ENCODE results near the gene TRMT5. TPM values are rescaled to one million over a fixed set of nuclear protein-coding genes. Genes with fewer than 3 reads are reported as not detected.

Gene TRMT5
- total and polyA plus RNA-seq, 2 of the 8 experiments (the other 6 are each of a cell fraction or from before 2014, with no cell fraction given) = 4.3 to 24.2 TPM

- POLR2A ChIA-PET (ENCODE audit: partially characterized antibody) = interaction anchor here (0.7 to 1.4 kb wide), 2 partner anchors 29 to 261 kb away, joined by 3 to 6 read pairs; partner anchors contain the start of genes SLC38A6 and TRMT5
- TF ChIP-seq KDM1A (IDR thresholded peaks at IDR 0.05; ENCODE audit: borderline replicate concordance, low read length) = no peak
- no peak for TF ChIP-seq PHF8 (conservative IDR thresholded peaks at IDR 0.05; ENCODE audit: low read depth, low read length)
Observed at GRCh38 chr14:60951776-60952435, 29.0 kb downstream of the TRMT5 start.

More at GRCh38 chr14:60951776-60952435, 29.0 kb downstream of the TRMT5 start:
- H3K56ac ChIP-seq (replicated peaks; ENCODE audit: insufficient read length, low read depth, low read length) = no peak overlapping the region
- H2BK20ac ChIP-seq (ENCODE audit: low read length) = no peak overlapping the region
- no peak for FAIRE-seq
- no peak overlapping the region for H2AFZ ChIP-seq (ENCODE audit: low read length)
- no peak overlapping the region for H2BK15ac ChIP-seq (ENCODE audit: low read length)
- no peak overlapping the region for H3K9ac ChIP-seq (replicated peaks in 1 of 4; ENCODE audit: extremely low read depth in 1 of 4, low read depth in 3 of 4, low read length in 3 of 4)
- H3K14ac ChIP-seq (ENCODE audit: insufficient read length) = no peak overlapping the region
- no peak overlapping the region for H3K4me3 ChIP-seq (ENCODE audit: extremely low read depth in 1 of 4, insufficient read depth in 2 of 4, low read depth in 3 of 4, low read length in 4 of 4)
- no peak overlapping the region for H3K4me2 ChIP-seq (ENCODE audit: insufficient read depth in 1 of 2, low read depth in 2 of 2, low read length in 2 of 2)
- no peak overlapping the region for H2BK12ac ChIP-seq (ENCODE audit: low read depth, low read length)
- DNase-seq (ENCODE audit: low read depth in 1 of 2, low spot score in 2 of 2) = no peak
- H3K27ac ChIP-seq (ENCODE audit: low read depth, low read length) = no peak overlapping the region
- no peak overlapping the region for H4K8ac ChIP-seq (ENCODE audit: extremely low read depth, insufficient read depth, low read length)
- no peaks in the 10 kb centered on the region for H3K79me1 ChIP-seq (ENCODE audit: low read depth, low read length)
- no peaks in the 10 kb centered on the region for H3K79me2 ChIP-seq (ENCODE audit: control insufficient read depth in 1 of 2, insufficient read depth in 2 of 2, low read length in 2 of 2)
- H2BK120ac ChIP-seq (replicated peaks; ENCODE audit: low read depth, low read length) = no peak overlapping the region
- no peak overlapping the region for H3K18ac ChIP-seq (ENCODE audit: extremely low read depth, low read length)
- CTCF ChIA-PET (ENCODE audit: partially characterized antibody) = no interaction called here
- H3K23me2 ChIP-seq (ENCODE audit: low read depth, low read length) = no peaks in the 10 kb centered on the region
- H2BK5ac ChIP-seq (ENCODE audit: low read depth, low read length) = no peak overlapping the region
- no peak overlapping the region for H3K23ac ChIP-seq (ENCODE audit: insufficient read length)
- H3K9me3 ChIP-seq (ENCODE audit: insufficient read depth in 2 of 2, low read depth in 1 of 2, low read length in 1 of 2) = peaks cover 0 to 6% of the 10 kb centered on the region in 2 experiments; a peak in 1 of 4 replicates
- H4K91ac ChIP-seq (replicated peaks; ENCODE audit: insufficient read length, low read length) = no peak overlapping the region
- WGBS, 2 experiments (ENCODE audit: extremely low coverage in 1 of 2, insufficient coverage in 1 of 2, insufficient read length in 1 of 2, insufficient replicate concordance in 2 of 2, low coverage in 1 of 2, low lambda C conversion rate in 2 of 2, missing lambda C conversion rate in 1 of 2) = 62% methylated on average over 3 of the region's 3 CpGs; no CpG with 5 or more reads in 1 of the 2 experiments
- H4K20me1 ChIP-seq (replicated peaks in 1 of 2; ENCODE audit: control insufficient read depth in 1 of 2, insufficient read depth in 2 of 2, low read length in 2 of 2) = no peaks in the 10 kb centered on the region
- H4K5ac ChIP-seq (ENCODE audit: insufficient read length, low read depth, low read length) = no peak overlapping the region
- no peaks in the 10 kb centered on the region for H3K4me1 ChIP-seq (replicated peaks in 1 of 4; ENCODE audit: control insufficient read depth in 3 of 4, insufficient read depth in 4 of 4, low read length in 3 of 4)
- no peak overlapping the region for H2AK5ac ChIP-seq (ENCODE audit: low read depth, low read length)
- no peaks in the 10 kb centered on the region; a peak in 1 of 8 replicates for H3K36me3 ChIP-seq (ENCODE audit: control insufficient read depth in 2 of 4, insufficient read depth in 4 of 4, low read length in 3 of 4)
- H3K4ac ChIP-seq (replicated peaks; ENCODE audit: insufficient read length, low read depth, low read length) = no peak overlapping the region
- no peaks in the 10 kb centered on the region for H3K27me3 ChIP-seq (replicated peaks in 1 of 4; ENCODE audit: control insufficient read depth in 3 of 4, extremely low read depth in 1 of 4, insufficient read depth in 3 of 4, low read length in 3 of 4)
